Skeletal muscle satellite cell (primary cell): Measurements from ENCODE around the gene PIH1D1.

ENCODE experiments used
- H3K27me3 ChIP-seq: 2 replicates; pipeline ENCODE4 v1.7.0; 2013; ENCODE audit warnings: low read length; ENCODE audit not compliant: control insufficient read depth, insufficient read depth
- H3K36me3 ChIP-seq: 2 replicates; pipeline ENCODE4 v1.7.0; 2013; ENCODE audit warnings: mild to moderate bottlenecking, control low read depth, low read length; ENCODE audit not compliant: insufficient read depth
- H3K4me1 ChIP-seq: 2 replicates; pipeline ENCODE4 v1.7.0; 2013; ENCODE audit warnings: low read length; ENCODE audit not compliant: control insufficient read depth, insufficient read depth
- H3K4me2 ChIP-seq: 2 replicates; pipeline ENCODE4 v1.7.0; 2013; ENCODE audit warnings: mild to moderate bottlenecking, low read length
- H3K4me3 ChIP-seq: 2 replicates; pipeline ENCODE4 v1.7.0; 2013; ENCODE audit warnings: low read length
- H3K9ac ChIP-seq: 2 replicates; pipeline ENCODE4 v1.7.0; 2013; ENCODE audit warnings: mild to moderate bottlenecking, low read depth, low read length, moderate library complexity
- H3K9me3 ChIP-seq: replicated peaks from 2 replicates; pipeline ENCODE4 v1.7.0; 2013; ENCODE audit warnings: mild to moderate bottlenecking, control low read depth, low read length

Gene PIH1D1

DNA sequence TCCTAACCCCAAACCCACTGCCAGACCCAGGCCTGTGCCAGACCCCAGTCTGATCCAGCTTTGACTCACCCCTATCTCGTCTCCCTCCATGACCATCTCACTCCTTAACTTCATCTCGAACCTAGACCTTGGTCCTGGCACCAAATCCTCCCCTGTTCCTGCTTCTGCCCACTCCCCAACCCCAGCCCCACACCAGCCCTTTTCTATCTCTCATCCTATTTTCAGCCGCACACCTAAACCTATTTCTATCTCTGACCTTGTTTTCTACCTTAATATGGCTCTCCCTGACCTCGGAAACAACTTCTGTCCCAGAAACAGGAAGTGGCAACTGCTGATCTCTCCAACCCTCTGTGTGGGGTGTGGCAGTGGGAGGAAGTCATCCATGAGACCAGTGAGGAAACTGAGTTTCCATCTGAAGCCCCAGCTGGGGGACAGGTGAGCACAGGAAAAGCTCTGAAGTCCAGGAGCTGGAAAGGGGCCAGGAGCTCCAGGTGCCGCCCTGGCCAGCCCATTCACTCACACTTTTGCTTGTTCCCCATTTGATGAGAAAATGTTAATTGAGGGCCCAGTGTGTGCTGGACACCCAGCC lies 42.1 kb downstream of the PIH1D1 start:
- H3K9me3 ChIP-seq = no peaks in the 10 kb centered on the region
- H3K4me2 ChIP-seq = no peak overlapping the region
- H3K4me3 ChIP-seq = no peak overlapping the region
- H3K4me1 ChIP-seq = no peaks in the 10 kb centered on the region
- no peaks in the 10 kb centered on the region for H3K36me3 ChIP-seq
- no peak overlapping the region for H3K9ac ChIP-seq
- H3K27me3 ChIP-seq = peaks cover 39% of the 10 kb centered on the region

DNA sequence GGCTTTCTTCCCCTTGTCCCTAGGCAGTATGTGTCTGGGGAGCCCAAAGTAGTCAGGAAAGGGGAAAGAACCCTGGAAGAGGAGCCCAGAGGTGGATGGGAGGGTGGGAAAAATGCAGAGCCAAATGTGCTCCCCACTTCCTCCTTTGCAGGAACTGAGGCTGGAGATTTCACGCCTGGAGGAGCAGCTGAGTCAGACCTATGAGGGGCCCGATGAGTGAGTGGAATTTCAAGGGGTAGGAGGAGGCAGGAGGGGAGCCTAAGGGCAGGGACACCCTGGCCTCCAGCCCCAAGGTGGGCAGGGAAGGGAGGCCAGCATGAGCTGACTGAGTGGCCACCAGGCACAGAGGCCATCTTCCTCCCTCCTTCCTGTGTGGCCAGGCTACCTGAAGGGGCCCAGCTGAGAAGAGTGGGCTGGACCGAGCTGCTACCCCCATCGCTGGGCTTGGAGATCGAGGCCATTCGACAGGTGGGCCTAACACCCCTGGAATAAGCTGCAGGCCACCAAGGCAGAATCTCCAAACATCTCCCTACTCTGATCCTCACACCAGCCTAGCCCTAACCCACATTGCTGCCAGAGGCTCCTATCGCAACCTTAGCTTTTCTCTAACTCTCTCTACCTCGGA lies 42.7 kb downstream of the PIH1D1 start:
- H3K4me2 ChIP-seq = no peak overlapping the region
- no peaks in the 10 kb centered on the region for H3K36me3 ChIP-seq
- H3K27me3 ChIP-seq = peaks cover 34% of the 10 kb centered on the region
- no peak overlapping the region for H3K4me3 ChIP-seq
- no peaks in the 10 kb centered on the region for H3K4me1 ChIP-seq
- H3K9ac ChIP-seq = no peak overlapping the region
- no peaks in the 10 kb centered on the region for H3K9me3 ChIP-seq

GRCh38 chr19:49407482-49408015 lies 44.1 kb downstream of the PIH1D1 start:
- no peaks in the 10 kb centered on the region for H3K4me1 ChIP-seq

GRCh38 chr19:49407079-49407478 lies 44.5 kb downstream of the PIH1D1 start:
- H3K4me1 ChIP-seq = no peaks in the 10 kb centered on the region
- no peak overlapping the region for H3K4me3 ChIP-seq
- no peaks in the 10 kb centered on the region for H3K36me3 ChIP-seq
- no peaks in the 10 kb centered on the region for H3K9me3 ChIP-seq
- no peak overlapping the region for H3K9ac ChIP-seq
- H3K4me2 ChIP-seq = no peak overlapping the region
- peaks cover 18% of the 10 kb centered on the region for H3K27me3 ChIP-seq

More at GRCh38 chr19:49407482-49408015, 44.1 kb downstream of the PIH1D1 start:
- Histone ChIP-seq H3K9me3 (no peaks in the 10 kb centered on the region), H3K27me3 (peaks cover 22% of the 10 kb centered on the region), H3K36me3 (no peaks in the 10 kb centered on the region), H3K4me2 (no peak overlapping the region), H3K4me3 (no peak overlapping the region), H3K9ac (no peak overlapping the region)

DNA sequence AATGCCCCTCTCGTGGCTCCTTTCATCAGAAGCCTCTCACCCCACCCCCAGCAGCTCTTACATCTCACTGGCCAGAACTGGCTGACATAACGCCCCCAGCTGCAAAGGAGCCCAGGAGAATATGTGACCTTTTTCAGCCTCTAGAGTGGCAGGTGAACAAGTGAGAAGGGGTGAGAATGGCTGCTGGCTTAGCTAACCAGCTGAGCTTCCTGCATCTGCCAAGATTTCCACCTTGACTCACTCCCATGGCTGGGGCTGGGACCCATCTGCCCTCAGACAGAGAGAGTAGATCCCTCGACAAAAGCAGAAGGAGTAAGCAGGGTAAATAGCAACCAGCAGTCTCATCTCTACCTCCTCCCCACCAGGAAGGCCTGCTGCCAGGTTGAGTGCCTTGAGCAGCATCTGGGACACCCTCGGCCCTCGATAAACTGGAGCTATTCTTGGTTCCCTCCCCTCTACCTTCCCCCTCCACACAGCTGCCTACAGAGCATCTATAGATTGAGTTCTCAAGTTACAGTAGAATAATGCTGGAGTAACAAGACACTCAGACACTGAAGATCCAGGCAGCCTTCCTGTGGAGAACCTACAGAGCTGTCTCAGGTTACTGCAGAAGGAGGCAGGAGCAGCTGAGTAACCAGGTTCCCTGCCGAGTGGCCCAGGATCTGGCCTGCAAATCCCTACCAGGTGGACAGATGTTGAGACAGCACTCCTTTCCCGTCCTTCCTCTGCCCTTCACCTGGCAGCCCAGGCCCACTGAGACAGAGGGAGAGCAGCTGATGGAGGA lies 48.0 kb downstream of the PIH1D1 start:
- Histone ChIP-seq H3K4me3 (no peak overlapping the region), H3K4me1 (no peaks in the 10 kb centered on the region), H3K4me2 (no peak overlapping the region), H3K36me3 (no peaks in the 10 kb centered on the region), H3K9ac (no peak overlapping the region), H3K9me3 (no peaks in the 10 kb centered on the region), H3K27me3 (peaks cover 21% of the 10 kb centered on the region)

DNA sequence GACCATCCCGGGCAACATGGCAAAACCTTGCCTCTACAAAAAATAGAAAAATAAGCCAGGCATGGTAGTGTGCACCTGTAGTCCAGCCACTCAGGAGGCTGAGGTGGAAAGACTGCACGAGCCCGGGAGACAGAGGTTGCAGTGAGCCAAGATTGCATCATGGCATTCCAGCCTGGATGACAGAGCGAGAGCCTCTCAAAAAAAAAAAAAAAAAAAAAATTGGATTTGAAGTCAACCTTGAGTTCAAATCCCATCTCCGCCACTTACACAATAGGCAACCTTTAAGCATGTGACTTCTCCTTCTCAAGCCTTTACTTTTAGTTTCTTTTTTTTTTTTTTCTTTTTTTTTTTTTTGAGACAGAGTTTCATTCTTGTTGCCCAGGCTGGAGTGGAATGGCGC lies 51.6 kb downstream of the PIH1D1 start:
- H3K9me3 ChIP-seq = no peaks in the 10 kb centered on the region
- no peak overlapping the region for H3K9ac ChIP-seq
- H3K4me1 ChIP-seq = no peaks in the 10 kb centered on the region
- H3K4me2 ChIP-seq = no peak overlapping the region
- H3K4me3 ChIP-seq = no peak overlapping the region
- H3K27me3 ChIP-seq = peaks cover 29% of the 10 kb centered on the region
- no peaks in the 10 kb centered on the region for H3K36me3 ChIP-seq

GRCh38 chr19:49398931-49399330 lies 52.7 kb downstream of the PIH1D1 start:
- H3K36me3 ChIP-seq = no peaks in the 10 kb centered on the region
- H3K9me3 ChIP-seq = no peaks in the 10 kb centered on the region

DNA sequence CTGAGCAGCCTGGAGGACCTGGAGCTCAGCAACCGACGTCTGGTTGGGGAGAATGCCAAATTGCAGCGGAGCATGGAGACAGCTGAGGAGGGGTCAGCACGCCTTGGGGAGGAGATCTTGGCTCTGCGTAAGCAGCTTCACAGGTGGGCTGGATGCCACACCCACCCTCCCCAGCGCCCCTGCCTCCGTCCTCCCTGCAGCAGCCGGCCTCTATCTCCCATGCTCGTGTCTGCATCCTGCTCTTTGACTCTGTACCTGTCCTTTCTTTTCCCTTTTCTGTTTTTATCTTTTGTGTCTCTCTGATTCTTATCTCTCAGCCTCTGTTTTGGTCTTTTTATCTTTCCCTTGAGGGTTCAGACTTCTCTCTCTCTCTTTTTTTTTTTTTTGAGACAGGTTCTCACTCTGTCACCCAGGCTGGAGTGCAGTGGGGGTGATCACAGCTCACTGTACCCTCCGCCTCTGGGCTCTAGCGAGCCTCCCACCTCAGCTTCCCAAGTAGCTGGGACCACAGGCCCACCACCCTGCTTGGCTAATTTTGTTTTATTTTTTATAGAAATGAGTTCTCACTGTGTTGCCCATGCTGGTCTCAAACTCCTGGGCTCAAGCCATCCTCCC lies 53.5 kb downstream of the PIH1D1 start:
- Histone ChIP-seq H3K9me3 (no peaks in the 10 kb centered on the region), H3K9ac (no peak overlapping the region), H3K27me3 (peaks cover 48% of the 10 kb centered on the region), H3K4me1 (no peaks in the 10 kb centered on the region), H3K4me3 (no peak overlapping the region), H3K4me2 (no peak overlapping the region), H3K36me3 (no peaks in the 10 kb centered on the region)

More at GRCh38 chr19:49398931-49399330, 52.7 kb downstream of the PIH1D1 start:
- Histone ChIP-seq H3K9ac (no peak overlapping the region), H3K27me3 (peaks cover 40% of the 10 kb centered on the region), H3K4me3 (no peak overlapping the region), H3K4me1 (no peaks in the 10 kb centered on the region), H3K4me2 (no peak overlapping the region)

DNA sequence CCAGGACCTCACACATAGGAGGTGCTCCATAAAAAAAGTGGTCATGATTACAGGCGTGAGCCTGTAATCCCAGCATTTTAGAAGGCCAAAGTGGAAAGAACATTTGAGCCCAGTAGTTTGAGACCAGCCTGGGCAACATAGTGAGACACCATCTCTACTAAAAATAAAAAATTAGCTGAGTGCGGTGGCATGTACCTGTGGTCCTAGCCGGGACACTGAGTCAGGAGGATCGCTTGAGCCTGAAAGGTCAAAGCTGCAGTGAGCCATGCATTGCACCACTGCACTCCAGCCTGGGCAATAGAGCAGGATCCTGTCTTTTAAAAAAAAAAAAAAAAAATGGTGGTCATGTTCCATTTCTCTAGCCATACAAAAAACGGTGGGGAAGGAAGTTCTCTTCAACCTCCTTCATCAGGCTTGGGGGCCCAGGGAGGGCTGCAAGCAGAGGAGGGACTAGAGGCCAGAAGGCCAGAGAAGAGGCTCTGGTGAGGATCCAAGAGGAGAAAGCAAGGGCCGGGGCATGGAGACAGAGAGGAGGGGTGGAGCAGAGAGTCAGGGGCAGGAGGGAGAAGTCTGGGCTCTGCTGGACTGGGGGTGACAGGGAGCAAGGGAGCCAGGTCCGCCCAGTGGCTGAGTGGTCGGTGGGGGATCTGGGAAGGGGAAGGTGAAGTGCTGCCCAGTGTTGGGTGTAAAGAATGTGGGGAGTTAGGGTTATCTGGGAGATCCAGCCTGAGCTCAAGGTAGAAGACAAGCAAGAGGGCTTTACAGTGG lies 54.7 kb downstream of the PIH1D1 start:
- Histone ChIP-seq H3K4me2 (no peak overlapping the region), H3K36me3 (no peaks in the 10 kb centered on the region), H3K9me3 (no peaks in the 10 kb centered on the region), H3K9ac (no peak overlapping the region), H3K4me1 (no peaks in the 10 kb centered on the region), H3K4me3 (no peak overlapping the region), H3K27me3 (peaks cover 56% of the 10 kb centered on the region)
